CD4-positive, alpha-beta T cell treated with Interleukin-12 subunit alpha and Interleukin-12 subunit beta, for 1 hour (primary cell): ENCODE results near the gene EPC1.
"Not testable (repeated sequence)": the region's sequence is repeated elsewhere in the genome, so short reads cannot be mapped to it uniquely, and the experiment has no call there.

Experiments used
- DNase-seq: peaks from one replicate; pipeline ENCODE4 v3.0.0-alpha.2; 2020

Gene EPC1

GRCh38 chr10:32346551-32347362 is at the start of gene EPC1:
EPC1 (minus strand) TSS chr10:32347158; CDS start chr10:32346915, 243 bp downstream.
- DNase-seq, result peak; percentile 91

GRCh38 chr10:32393911-32394310 is 47.0 kb upstream of the EPC1 start:
- no peak for DNase-seq

GRCh38 chr10:32392284-32392683 is 45.3 kb upstream of the EPC1 start:
- DNase-seq, result not testable (repeated sequence)

- DNase-seq, result no peak
Observed at GRCh38 chr10:32390193-32390592, 43.2 kb upstream of the EPC1 start.

GRCh38 chr10:32388258-32389027 is 41.5 kb upstream of the EPC1 start:
- DNase-seq, result no peak

- DNase-seq, result no peak
Observed at GRCh38 chr10:32386623-32387260, 39.8 kb upstream of the EPC1 start.

GRCh38 chr10:32384171-32384570 is 37.2 kb upstream of the EPC1 start:
- DNase-seq, result no peak

GRCh38 chr10:32381165-32381564 is 34.2 kb upstream of the EPC1 start:
- DNase-seq, result no peak

GRCh38 chr10:32379950-32380551 is 33.1 kb upstream of the EPC1 start:
- DNase-seq, result no peak

GRCh38 chr10:32379318-32379949 is 32.5 kb upstream of the EPC1 start:
- peak; percentile 66 for DNase-seq

GRCh38 chr10:32378363-32379317 is 31.7 kb upstream of the EPC1 start:
- DNase-seq, result peak; percentile 94

- DNase-seq, result peak; percentile 65
Observed at GRCh38 chr10:32377458-32378259, 30.7 kb upstream of the EPC1 start.

GRCh38 chr10:32376771-32377170 is 29.8 kb upstream of the EPC1 start:
- DNase-seq, result no peak

- no peak for DNase-seq
Observed at GRCh38 chr10:32376097-32376496, 29.1 kb upstream of the EPC1 start.

- DNase-seq, result no peak
Observed at GRCh38 chr10:32375631-32376030, 28.7 kb upstream of the EPC1 start.

GRCh38 chr10:32374605-32375004 is 27.6 kb upstream of the EPC1 start:
- DNase-seq, result no peak

- no peak for DNase-seq
Observed at GRCh38 chr10:32373496-32373895, 26.5 kb upstream of the EPC1 start.

GRCh38 chr10:32373031-32373430 is 26.1 kb upstream of the EPC1 start:
- DNase-seq, result no peak

- no peak for DNase-seq
Observed at GRCh38 chr10:32372000-32372875, 25.3 kb upstream of the EPC1 start.

- DNase-seq, result no peak
Observed at GRCh38 chr10:32371101-32371500, 24.1 kb upstream of the EPC1 start.
